Activated CD8-positive, alpha-beta T cell treated with anti-CD3 and anti-CD28 coated beads for 36 hours (primary cell): ENCODE results near the gene KCNH2. TPM values are rescaled to one million over a fixed set of nuclear protein-coding genes. Genes with fewer than 3 reads are reported as not detected.

Source experiments
- ATAC-seq: fragments of 200-7000 bp; cut with Tn5 transposase; one replicate; pipeline ENCODE4 v1.10.0; 2021; ENCODE audit warnings: mild to moderate bottlenecking, moderate library complexity
- CTCF ChIA-PET: fragments of 350-600 bp; sonication (Branson Sonifier 250); formaldehyde crosslinking; loops from one replicate; lab custom pipeline; 2021; ENCODE audit warnings: antibody characterized with exemption; lab: Charles Lee
- POLR2A ChIA-PET: fragments of 350-600 bp; sonication (Branson Sonifier 250); formaldehyde crosslinking; loops from one replicate; lab custom pipeline; 2021; ENCODE audit warnings: antibody characterized with exemption; lab: Charles Lee
- DNase-seq: peaks from one replicate; pipeline ENCODE4 v3.0.0-alpha.2; 2020
- H3K27ac Mint-ChIP-seq: one replicate; pipeline ENCODE4 v1.8.0; 2021; ENCODE audit warnings: mild to moderate bottlenecking, mixed read lengths
- H3K27me3 Mint-ChIP-seq: one replicate; pipeline ENCODE4 v1.8.0; 2021; ENCODE audit warnings: mixed read lengths
- H3K36me3 Mint-ChIP-seq: one replicate; pipeline ENCODE4 v1.8.0; 2021; ENCODE audit warnings: low read depth, mixed read lengths
- H3K4me1 Mint-ChIP-seq: one replicate; pipeline ENCODE4 v1.8.0; 2021; ENCODE audit warnings: low read depth, mixed read lengths
- H3K4me3 Mint-ChIP-seq: one replicate; pipeline ENCODE4 v1.8.0; 2021; ENCODE audit warnings: mild to moderate bottlenecking, moderate library complexity, mixed read lengths
- H3K9me3 Mint-ChIP-seq: one replicate; pipeline ENCODE4 v1.8.0; 2021; ENCODE audit warnings: mixed read lengths
- intact Hi-C: fragments of 100-400 bp; cut with micrococcal nuclease; formaldehyde crosslinking; loops from one replicate; pipeline ENCODE4 v1.10.0; 2022
- total RNA-seq, 2 experiments: library from RNA; stranded (reverse); gene quantifications; one replicate each; pipeline ENCODE4 v1.2.3, GENCODE V29; 2021
- TF ChIP-seq, protein P1 (sequence below): fragments of 200-600 bp; IDR thresholded peaks from one replicate; pipeline ENCODE4 v1.8.0; 2022; ENCODE audit warnings: antibody characterized with exemption, mild to moderate bottlenecking

KCNH2 gene
- total RNA-seq, 2 experiments from 2014 or later: 0.23 to 0.29 TPM

DNA sequence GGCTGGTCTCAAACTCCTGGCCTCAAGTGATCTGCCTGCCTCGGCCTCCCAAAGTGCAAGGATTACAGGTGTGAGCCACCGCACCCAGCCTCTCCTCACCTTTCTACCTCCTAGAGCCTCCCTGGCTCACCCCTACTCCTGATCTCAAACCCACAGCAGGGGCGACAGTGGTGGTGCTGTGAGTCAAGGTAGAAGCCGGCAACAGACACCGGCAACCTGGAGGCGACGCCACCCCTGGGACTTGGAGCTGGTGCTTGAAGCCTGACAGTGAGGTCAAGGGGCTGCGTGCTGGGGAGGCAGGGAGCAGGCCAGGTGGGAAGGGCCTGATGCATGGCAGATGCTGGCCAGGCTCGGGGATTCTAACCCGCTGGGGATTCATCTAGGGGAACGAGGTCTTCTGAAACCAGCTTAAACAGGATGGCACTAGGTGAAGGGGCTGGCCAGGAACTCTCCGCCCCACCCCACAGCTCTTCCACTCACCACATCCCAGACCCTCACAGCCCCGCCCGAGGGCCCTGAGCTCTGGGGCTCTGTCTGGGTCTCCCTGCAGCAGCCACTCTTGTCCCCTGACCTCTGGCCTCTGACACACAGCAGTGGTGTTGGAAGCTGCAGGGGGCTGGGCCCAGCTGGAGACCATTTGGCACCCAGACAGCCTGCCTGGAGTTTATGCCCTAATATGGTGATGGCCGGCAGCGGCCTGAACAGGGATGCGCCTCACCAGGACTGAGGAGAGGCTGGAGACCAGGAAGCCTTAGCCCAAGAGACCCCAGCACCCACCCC lies 16.4 kb downstream of the KCNH2 start:
- intact Hi-C loops: no loop called here
- Mint-ChIP-seq H3K27me3 (peaks cover 23% of the 10 kb centered on the region), H3K36me3 (no peaks in the 10 kb centered on the region), H3K4me3 (no peak overlapping the region), H3K27ac (no peak overlapping the region), H3K4me1 (peaks cover 3% of the 10 kb centered on the region), H3K9me3 (no peaks in the 10 kb centered on the region)
- ChIA-PET CTCF (interaction anchor here (1.0 to 5.3 kb wide), 11 partner anchors 8 to 63 kb away, joined by 3 to 96 read pairs (median 8); partner anchors contain the start of gene NOS3), POLR2A (interaction anchor here (1.0 kb wide), 1 partner anchor 13 kb away, joined by 5 read pairs; no protein-coding TSS in a partner anchor)
- no peak for ATAC-seq
- no peak for DNase-seq
- TF ChIP-seq, protein P1, sequence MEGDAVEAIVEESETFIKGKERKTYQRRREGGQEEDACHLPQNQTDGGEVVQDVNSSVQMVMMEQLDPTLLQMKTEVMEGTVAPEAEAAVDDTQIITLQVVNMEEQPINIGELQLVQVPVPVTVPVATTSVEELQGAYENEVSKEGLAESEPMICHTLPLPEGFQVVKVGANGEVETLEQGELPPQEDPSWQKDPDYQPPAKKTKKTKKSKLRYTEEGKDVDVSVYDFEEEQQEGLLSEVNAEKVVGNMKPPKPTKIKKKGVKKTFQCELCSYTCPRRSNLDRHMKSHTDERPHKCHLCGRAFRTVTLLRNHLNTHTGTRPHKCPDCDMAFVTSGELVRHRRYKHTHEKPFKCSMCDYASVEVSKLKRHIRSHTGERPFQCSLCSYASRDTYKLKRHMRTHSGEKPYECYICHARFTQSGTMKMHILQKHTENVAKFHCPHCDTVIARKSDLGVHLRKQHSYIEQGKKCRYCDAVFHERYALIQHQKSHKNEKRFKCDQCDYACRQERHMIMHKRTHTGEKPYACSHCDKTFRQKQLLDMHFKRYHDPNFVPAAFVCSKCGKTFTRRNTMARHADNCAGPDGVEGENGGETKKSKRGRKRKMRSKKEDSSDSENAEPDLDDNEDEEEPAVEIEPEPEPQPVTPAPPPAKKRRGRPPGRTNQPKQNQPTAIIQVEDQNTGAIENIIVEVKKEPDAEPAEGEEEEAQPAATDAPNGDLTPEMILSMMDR: no peak

- Mint-ChIP-seq H3K9me3 (no peaks in the 10 kb centered on the region), H3K4me3 (no peak overlapping the region), H3K36me3 (no peaks in the 10 kb centered on the region), H3K4me1 (peaks cover 3% of the 10 kb centered on the region), H3K27ac (no peak overlapping the region), H3K27me3 (peaks cover 27% of the 10 kb centered on the region)
- intact Hi-C loops: no loop called here
- POLR2A ChIA-PET: no interaction called here
- DNase-seq (no peak), ATAC-seq (no peak)
- TF ChIP-seq, protein P1: no peak
- CTCF ChIA-PET: interaction anchor here (0.8 to 3.1 kb wide), 9 partner anchors 24 to 68 kb away, joined by 3 to 8 read pairs (median 5); partner anchors contain the start of genes ABCB8 and NOS3
Observed at GRCh38 chr7:150959739-150960734, 18.1 kb downstream of the KCNH2 start.

DNA sequence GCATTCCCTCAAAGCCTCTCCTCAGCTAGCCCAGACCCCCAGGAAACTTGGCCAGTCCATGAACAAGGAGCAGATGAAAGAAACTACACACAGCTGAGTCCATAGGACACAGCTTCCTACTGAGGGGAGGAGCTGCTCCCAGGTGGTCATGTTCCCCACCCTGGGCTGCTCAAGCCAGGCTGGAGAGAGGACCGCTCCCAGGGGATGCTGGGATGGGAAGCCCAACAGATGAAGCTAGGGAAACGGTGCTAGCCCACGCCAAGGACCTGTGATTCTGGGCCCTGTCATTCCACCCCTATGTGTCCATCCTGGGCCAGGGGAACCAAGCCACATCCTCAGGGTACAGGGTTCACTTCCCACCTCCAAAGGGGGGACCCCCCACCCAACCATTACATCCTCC lies 19.0 kb downstream of the KCNH2 start:
- Mint-ChIP-seq H3K27me3 (peaks cover 27% of the 10 kb centered on the region), H3K27ac (no peak overlapping the region), H3K36me3 (no peaks in the 10 kb centered on the region), H3K4me1 (peaks cover 3% of the 10 kb centered on the region), H3K4me3 (no peak overlapping the region), H3K9me3 (no peaks in the 10 kb centered on the region)
- intact Hi-C loops: no loop called here
- TF ChIP-seq, protein P1: no peak
- POLR2A ChIA-PET: interaction anchor here (1.0 kb wide), 1 partner anchor 50 kb away, joined by 3 read pairs; no protein-coding TSS in a partner anchor
- CTCF ChIA-PET: interaction anchor here (0.8 to 3.1 kb wide), 9 partner anchors 25 to 152 kb away, joined by 3 to 8 read pairs (median 4); partner anchors contain the start of genes ABCB8 and NOS3
- no peak for ATAC-seq
- no peak for DNase-seq

DNA sequence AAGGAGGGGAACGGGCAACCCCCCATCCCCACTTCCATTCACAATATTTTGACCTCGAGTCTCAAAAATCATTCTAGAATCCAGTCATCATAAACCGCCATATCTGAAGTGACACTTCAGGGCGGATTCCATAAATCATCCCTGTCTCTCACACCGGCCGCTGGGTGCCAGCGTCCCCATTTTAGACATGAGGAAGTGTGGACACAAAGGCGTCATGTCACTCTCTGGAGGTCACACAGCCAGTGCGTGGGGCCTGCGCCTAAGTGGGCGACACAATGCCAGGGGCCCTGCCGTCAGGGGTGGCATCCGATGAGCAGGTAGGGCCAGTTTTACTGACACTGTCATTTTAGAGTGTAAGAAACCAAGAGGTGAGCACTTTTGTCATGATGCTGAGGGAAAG lies 19.5 kb downstream of the KCNH2 start:
- POLR2A ChIA-PET: interaction anchor here (0.6 to 1.0 kb wide), 2 partner anchors 9 to 49 kb away, joined by 3 read pairs; no protein-coding TSS in a partner anchor
- Mint-ChIP-seq H3K36me3 (no peaks in the 10 kb centered on the region), H3K9me3 (no peaks in the 10 kb centered on the region), H3K4me3 (no peak overlapping the region), H3K4me1 (peaks cover 3% of the 10 kb centered on the region), H3K27ac (no peak overlapping the region), H3K27me3 (peaks cover 27% of the 10 kb centered on the region)
- intact Hi-C loops: no loop called here
- DNase-seq (no peak), ATAC-seq (no peak)
- CTCF ChIA-PET: interaction anchor here (0.9 to 1.7 kb wide), 7 partner anchors 26 to 152 kb away, joined by 3 to 7 read pairs (median 4); partner anchors contain the start of gene ABCB8
- TF ChIP-seq, protein P1: no peak
